Vagina (tissue), 2 donors: ENCODE measurements around the gene RGL1. TPM values are rescaled to one million over a fixed set of nuclear protein-coding genes. Genes with fewer than 3 reads are reported as not detected.

Experiments
- DNase-seq, 2 donors: peaks; one replicate each; pipeline ENCODE4 v3.0.0-alpha.2; 2017; ENCODE audit errors: extremely low spot score in 2 of 2
- H3K27ac ChIP-seq: fragments of 200-600 bp; sonication (generic); one replicate; pipeline ENCODE4 v1.5.1; 2019
- H3K27me3 ChIP-seq: fragments of 200-600 bp; sonication (generic); one replicate; pipeline ENCODE4 v1.5.1; 2019
- H3K36me3 ChIP-seq, 2 donors: fragments of 200-600 bp; sonication (generic); one replicate each; pipeline ENCODE4 v1.5.1; 2017 to 2019
- H3K4me1 ChIP-seq: fragments of 200-600 bp; sonication (generic); one replicate; pipeline ENCODE4 v1.5.1; 2019
- H3K4me3 ChIP-seq, 2 donors: fragments of 200-600 bp; sonication (generic); 1 replicate in 1 of 2; 2 replicates in 1 of 2; pipeline ENCODE4 v1.5.1; 2016 to 2019
- H3K9me3 ChIP-seq: fragments of 200-600 bp; sonication (generic); one replicate; pipeline ENCODE4 v1.5.1; 2019
- POLR2A ChIP-seq, 2 donors: fragments of 450-650 bp; IDR thresholded peaks; one replicate each; pipeline ENCODE4 v1.6.1; 2017; ENCODE audit warnings: antibody characterized with exemption in 2 of 2, mild to moderate bottlenecking in 2 of 2, moderate library complexity in 2 of 2
- POLR2AphosphoS5 ChIP-seq, 2 donors: sonication (generic); formaldehyde crosslinking; IDR thresholded peaks; one replicate each; pipeline ENCODE4 v1.9.0; 2017; ENCODE audit warnings: antibody characterized with exemption in 2 of 2, mild to moderate bottlenecking in 2 of 2, low read depth in 1 of 2; ENCODE audit not compliant: insufficient read depth in 1 of 2
- intact Hi-C: fragments of 100-400 bp; cut with DNase I; formaldehyde crosslinking; loops from one replicate; pipeline ENCODE4 v1.15.1; 2023
- total RNA-seq: library from RNA; depleted of rRNA; stranded (reverse); fragments of >200 nt; gene quantifications from one replicate; pipeline ENCODE4 v1.2.3, GENCODE V29; 2016
- TF ChIP-seq, protein P1 (sequence below), 3 experiments: fragments of 450-650 bp in 2 of 3; fragments of 200-600 bp in 1 of 3; sonication (generic) in 1 of 3; IDR thresholded peaks; one replicate each; pipeline ENCODE4 v1.5.1; 2017 to 2019; ENCODE audit warnings: antibody characterized with exemption in 3 of 3, mild to moderate bottlenecking in 2 of 3, moderate library complexity in 2 of 3

Gene RGL1
- total RNA-seq, 1 donor from 2014 or later: 23.1 TPM

DNA sequence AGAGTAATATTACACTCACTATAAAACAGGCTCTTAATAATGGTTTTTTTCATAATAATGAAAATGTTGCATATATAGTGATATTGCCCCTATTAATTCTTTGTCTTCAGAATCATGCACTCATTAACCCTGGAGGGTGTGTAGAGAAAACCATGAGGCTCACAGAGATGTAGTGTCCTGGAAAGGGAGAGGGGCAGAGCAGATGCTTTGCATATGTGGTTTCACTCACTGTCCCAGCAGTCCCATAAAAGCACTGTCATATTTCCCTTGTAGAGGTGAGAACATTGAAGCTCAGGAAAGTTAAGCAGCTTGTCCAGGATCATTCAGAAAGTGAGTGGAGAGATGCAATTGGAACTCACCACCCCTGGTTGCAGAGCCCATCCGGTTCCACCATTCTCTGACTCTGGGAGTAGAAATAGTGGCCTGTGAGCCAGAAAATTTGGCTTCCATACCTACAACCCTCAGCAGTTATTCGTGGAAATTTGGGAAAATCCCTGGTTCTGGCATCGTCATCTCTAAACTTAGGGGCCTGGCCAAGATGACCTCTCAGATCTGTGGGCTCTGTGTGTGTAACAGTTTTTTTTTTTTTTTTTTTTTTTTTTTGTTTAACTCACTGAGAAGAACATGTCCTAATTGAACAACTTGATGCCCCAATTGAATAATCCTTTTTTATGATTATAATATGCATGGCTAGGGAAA is 86.4 kb downstream of the RGL1 start:
- H3K4me1 ChIP-seq: peaks cover 26% of the 10 kb centered on the region

DNA sequence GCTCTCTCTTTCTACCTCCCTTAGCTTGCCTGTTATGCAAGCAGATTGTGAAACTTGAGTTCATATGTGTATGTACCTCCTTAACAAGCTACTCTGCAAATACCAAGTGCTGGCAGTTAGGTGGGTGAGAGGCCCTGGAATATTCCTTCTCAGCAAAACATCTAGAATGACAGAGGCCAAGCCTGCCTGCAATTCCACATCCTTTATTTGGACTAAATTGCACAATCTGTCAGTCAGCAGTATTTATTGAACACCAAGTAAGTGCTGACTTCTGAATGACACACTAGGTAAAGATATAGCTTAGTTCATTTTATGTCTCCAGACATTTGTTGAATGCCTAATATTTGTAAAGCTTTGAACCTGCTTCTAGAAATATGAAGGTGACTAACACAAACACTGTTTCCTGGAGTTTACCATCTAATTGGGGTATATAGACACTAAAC is 87.5 kb downstream of the RGL1 start:
- Histone ChIP-seq H3K9me3 (no peaks in the 10 kb centered on the region), H3K27me3 (no peaks in the 10 kb centered on the region), H3K27ac (no peak overlapping the region), H3K4me1 (peaks cover 20% of the 10 kb centered on the region), H3K36me3 (peaks cover 0 to 4% of the 10 kb centered on the region in 2 donors), H3K4me3 (no peak overlapping the region)
- TF ChIP-seq, protein P1, sequence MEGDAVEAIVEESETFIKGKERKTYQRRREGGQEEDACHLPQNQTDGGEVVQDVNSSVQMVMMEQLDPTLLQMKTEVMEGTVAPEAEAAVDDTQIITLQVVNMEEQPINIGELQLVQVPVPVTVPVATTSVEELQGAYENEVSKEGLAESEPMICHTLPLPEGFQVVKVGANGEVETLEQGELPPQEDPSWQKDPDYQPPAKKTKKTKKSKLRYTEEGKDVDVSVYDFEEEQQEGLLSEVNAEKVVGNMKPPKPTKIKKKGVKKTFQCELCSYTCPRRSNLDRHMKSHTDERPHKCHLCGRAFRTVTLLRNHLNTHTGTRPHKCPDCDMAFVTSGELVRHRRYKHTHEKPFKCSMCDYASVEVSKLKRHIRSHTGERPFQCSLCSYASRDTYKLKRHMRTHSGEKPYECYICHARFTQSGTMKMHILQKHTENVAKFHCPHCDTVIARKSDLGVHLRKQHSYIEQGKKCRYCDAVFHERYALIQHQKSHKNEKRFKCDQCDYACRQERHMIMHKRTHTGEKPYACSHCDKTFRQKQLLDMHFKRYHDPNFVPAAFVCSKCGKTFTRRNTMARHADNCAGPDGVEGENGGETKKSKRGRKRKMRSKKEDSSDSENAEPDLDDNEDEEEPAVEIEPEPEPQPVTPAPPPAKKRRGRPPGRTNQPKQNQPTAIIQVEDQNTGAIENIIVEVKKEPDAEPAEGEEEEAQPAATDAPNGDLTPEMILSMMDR (IDR thresholded peaks at IDR 0.05): no peak
- TF ChIP-seq POLR2AphosphoS5 (IDR thresholded peaks at IDR 0.05; ENCODE audit: insufficient read depth in 1 of 2, low read depth in 1 of 2) (no peak), POLR2A (IDR thresholded peaks at IDR 0.05) (no peak)
- no peak for DNase-seq
- intact Hi-C loops: no loop called here

More for the DNA sequence above, 86.4 kb downstream of the RGL1 start:
- DNase-seq: no peak
- H3K4me3 ChIP-seq: no peak overlapping the region
- H3K27ac ChIP-seq: no peak overlapping the region
- H3K9me3 ChIP-seq: no peaks in the 10 kb centered on the region
- TF ChIP-seq POLR2A (IDR thresholded peaks at IDR 0.05): no peak
- TF ChIP-seq, protein P1 (IDR thresholded peaks at IDR 0.05): no peak
- no peak for TF ChIP-seq POLR2AphosphoS5 (IDR thresholded peaks at IDR 0.05; ENCODE audit: insufficient read depth in 1 of 2, low read depth in 1 of 2)
- no peaks in the 10 kb centered on the region for H3K27me3 ChIP-seq
- intact Hi-C loops: no loop called here
- peaks cover 0 to 4% of the 10 kb centered on the region in 2 donors for H3K36me3 ChIP-seq

DNA sequence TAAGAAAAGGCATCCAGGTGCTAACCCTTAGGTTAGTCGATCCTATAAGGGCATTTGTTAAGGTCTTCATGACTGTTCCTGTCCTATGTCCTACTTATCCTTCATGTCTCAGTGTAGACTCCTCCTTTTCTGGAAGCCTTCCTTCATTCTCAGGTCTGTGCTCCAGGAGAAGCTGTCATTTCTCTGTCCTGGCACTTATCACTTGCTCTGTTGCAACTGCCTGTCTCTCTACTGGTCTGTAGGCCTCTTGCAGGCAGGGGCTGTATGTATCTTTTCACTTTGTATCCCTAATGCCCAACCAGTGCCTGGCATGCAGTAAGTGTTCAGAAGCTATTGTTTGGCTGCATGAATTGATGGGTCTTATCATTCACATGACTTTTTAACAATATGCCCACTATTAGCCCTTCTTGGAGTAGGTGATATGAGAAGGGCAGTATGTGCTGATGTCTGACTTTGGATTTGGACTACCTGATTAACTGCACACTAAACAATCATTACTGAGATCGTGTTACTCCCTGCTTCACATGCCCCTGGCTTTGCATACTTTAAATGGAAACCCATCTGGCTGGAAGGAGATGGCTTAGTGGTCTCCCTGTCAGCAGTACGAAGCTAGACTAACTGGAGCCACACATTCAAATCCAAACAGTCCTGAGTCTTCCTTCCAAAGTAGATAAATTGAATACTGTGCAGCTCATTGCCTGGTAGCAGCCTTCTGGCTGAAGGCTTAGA is 88.8 kb downstream of the RGL1 start:
- Histone ChIP-seq H3K4me1 (peaks cover 7% of the 10 kb centered on the region), H3K4me3 (no peak overlapping the region), H3K36me3 (peaks cover 0 to 12% of the 10 kb centered on the region in 2 donors), H3K27ac (no peak overlapping the region), H3K27me3 (no peaks in the 10 kb centered on the region), H3K9me3 (no peaks in the 10 kb centered on the region)
- DNase-seq: no peak
- intact Hi-C loops: no loop called here
- TF ChIP-seq POLR2AphosphoS5 (IDR thresholded peaks at IDR 0.05; ENCODE audit: insufficient read depth in 1 of 2, low read depth in 1 of 2) (no peak), POLR2A (IDR thresholded peaks at IDR 0.05) (no peak)
- TF ChIP-seq, protein P1 (IDR thresholded peaks at IDR 0.05): no peak

DNA sequence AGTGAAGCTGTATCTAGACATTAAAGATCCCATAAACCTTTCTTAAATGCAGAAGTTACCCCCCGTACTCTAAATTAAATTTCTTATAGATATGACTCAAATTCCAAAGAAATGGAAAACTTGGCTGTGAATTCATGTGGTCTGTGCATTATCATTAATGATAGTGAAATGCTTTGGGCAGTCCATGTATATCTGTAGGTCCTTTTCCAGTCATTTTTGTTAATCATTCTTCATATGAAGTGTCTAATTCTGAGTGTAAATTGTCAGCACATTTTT is 89.3 kb downstream of the RGL1 start:
- no peak overlapping the region for H3K4me3 ChIP-seq
- no peak overlapping the region for H3K27ac ChIP-seq
- TF ChIP-seq POLR2AphosphoS5 (IDR thresholded peaks at IDR 0.05; ENCODE audit: insufficient read depth in 1 of 2, low read depth in 1 of 2): no peak
- TF ChIP-seq POLR2A (IDR thresholded peaks at IDR 0.05): no peak
- TF ChIP-seq, protein P1 (IDR thresholded peaks at IDR 0.05): no peak
- H3K36me3 ChIP-seq: peaks cover 0 to 18% of the 10 kb centered on the region in 2 donors
- H3K27me3 ChIP-seq: no peaks in the 10 kb centered on the region
- no peak for DNase-seq
- no peaks in the 10 kb centered on the region for H3K9me3 ChIP-seq
- H3K4me1 ChIP-seq: peaks cover 2% of the 10 kb centered on the region
- intact Hi-C loops: no loop called here
